Transverse colon (tissue), 4 donors: ENCODE results near the gene CKB. TPM values are rescaled to one million over a fixed set of nuclear protein-coding genes. Genes with fewer than 3 reads are reported as not detected.

Experiments
- DNase-seq: peaks from one replicate; pipeline ENCODE4 v3.0.0-alpha.2; 2019
- H3K27ac ChIP-seq, 4 donors: fragments of 200-600 bp; sonication (generic); 2 replicates each; pipeline ENCODE4 v1.5.1; 2016 to 2018; ENCODE audit warnings: inconsistent platforms in 4 of 4
- H3K27me3 ChIP-seq: fragments of 200-600 bp; sonication (generic); 2 replicates; pipeline ENCODE4 v1.5.1; 2017; ENCODE audit warnings: inconsistent platforms
- H3K36me3 ChIP-seq, 4 donors: fragments of 200-600 bp; sonication (generic); 2 replicates each; pipeline ENCODE4 v1.5.1; 2017 to 2019; ENCODE audit warnings: inconsistent platforms in 4 of 4
- H3K4me1 ChIP-seq, 4 donors: fragments of 200-600 bp; sonication (generic); 2 replicates each; pipeline ENCODE4 v1.5.1; 2017 to 2020; ENCODE audit warnings: inconsistent platforms in 4 of 4
- H3K4me3 ChIP-seq, 4 donors: fragments of 200-600 bp; sonication (generic); 1 replicate in 1 of 4; 2 replicates in 3 of 4; pipeline versions ENCODE4 v1.5.1 to v1.6.1; 2017 to 2019; ENCODE audit warnings: inconsistent platforms in 4 of 4
- H3K9me3 ChIP-seq, 2 donors: fragments of 200-600 bp; sonication (generic); 2 replicates each; pipeline ENCODE4 v1.5.1; 2017 to 2019; ENCODE audit warnings: inconsistent platforms in 2 of 2
- CTCF ChIP-seq, 5 experiments: fragments of 200-600 bp in 3 of 5; fragments of 450-650 bp in 2 of 5; sonication (generic) in 3 of 5; IDR thresholded peaks; 1 replicate in 2 of 5; 2 replicates in 3 of 5; pipeline ENCODE4 v1.5.1; 2016 to 2017; ENCODE audit warnings: antibody characterized with exemption in 5 of 5, inconsistent platforms in 3 of 5, mild to moderate bottlenecking in 2 of 5, moderate library complexity in 1 of 5
- EP300 ChIP-seq: sonication (generic); formaldehyde crosslinking; IDR thresholded peaks from one replicate; pipeline ENCODE4 v1.6.1; 2017; ENCODE audit warnings: antibody characterized with exemption, low read depth
- POLR2A ChIP-seq: fragments of 450-650 bp; IDR thresholded peaks from one replicate; pipeline ENCODE4 v1.6.1; 2016; ENCODE audit warnings: antibody characterized with exemption, mild to moderate bottlenecking, moderate library complexity
- POLR2AphosphoS5 ChIP-seq, 3 donors: sonication (generic); formaldehyde crosslinking; IDR thresholded peaks; one replicate each; pipeline ENCODE4 v1.6.1; 2016; ENCODE audit warnings: antibody characterized with exemption in 3 of 3
- WGBS, 2 donors: methylation state at CpG; one replicate each; pipeline ENCODE4 v1.1.5; 2018; ENCODE audit warnings: low coverage in 1 of 2; 5-methylcytosine and 5-hydroxymethylcytosine counted together
- in situ Hi-C, 4 donors: fragments of 200-750 bp; cut with MboI; loops; one replicate each; pipeline versions ENCODE4 v1.15.0 to v1.15.1; 2017; ENCODE audit warnings: low sequenced_read_pairs in 3 of 4, low pct_ligation_motif_present in 1 of 4, low pct_unique_long_range_greater_than_20kb in 1 of 4
- intact Hi-C: fragments of 100-400 bp; cut with DNase I; formaldehyde crosslinking; loops from one replicate; pipeline ENCODE4 v1.15.1; 2023; ENCODE audit warnings: low total_unique reads
- total RNA-seq, 4 donors: library from RNA; depleted of rRNA; stranded (reverse); fragments of >200 nt; gene quantifications; one replicate each; pipeline ENCODE4 v1.1.0, GENCODE V29; 2016

CKB gene
- total RNA-seq, 4 donors from 2014 or later: 504 to 5,877 (median 3,263) TPM

- Histone ChIP-seq H3K36me3 (no peaks in the 10 kb centered on the region), H3K27ac (peak overlapping the region; percentile 66 to 94 (median 86)), H3K4me3 (no peak overlapping the region), H3K4me1 (peaks cover 27 to 64% (median 45%) of the 10 kb centered on the region in 4 donors), H3K9me3 (no peaks in the 10 kb centered on the region), H3K27me3 (no peaks in the 10 kb centered on the region)
- no peak for DNase-seq
- in situ Hi-C loops (no loop called here), intact Hi-C loops (no loop called here)
- 88% methylated on average over 10 of the region's 22 CpGs; no CpG with 5 or more reads in 1 of the 2 donors for WGBS, 2 donors
- TF ChIP-seq EP300 (no peak), POLR2AphosphoS5 (IDR thresholded peaks at IDR 0.05) (no peak), POLR2A (no peak), CTCF (IDR thresholded peaks at IDR 0.05) (no peak)
Measured at GRCh38 chr14:103534576-103535061, 12.0 kb upstream of the CKB start.

- in situ Hi-C loops: no loop called here
- Histone ChIP-seq H3K4me3 (no peak overlapping the region), H3K4me1 (peaks cover 24 to 63% (median 42%) of the 10 kb centered on the region in 4 donors), H3K27me3 (no peaks in the 10 kb centered on the region), H3K36me3 (no peaks in the 10 kb centered on the region), H3K9me3 (no peaks in the 10 kb centered on the region), H3K27ac (peak overlapping the region; percentile 66 to 94 (median 86))
- no peak for DNase-seq
- TF ChIP-seq CTCF (IDR thresholded peaks at IDR 0.05): no peak
- 85% methylated on average over 23 of the region's 25 CpGs; no CpG with 5 or more reads in 1 of the 2 donors for WGBS, 2 donors
- intact Hi-C loops: no loop called here
Measured at GRCh38 chr14:103533999-103534575, 11.5 kb upstream of the CKB start.

GRCh38 chr14:103533137-103533998 is 10.7 kb upstream of the CKB start:
- 71% methylated on average over 21 of the region's 23 CpGs; no CpG with 5 or more reads in 1 of the 2 donors for WGBS, 2 donors
- no peaks in the 10 kb centered on the region for H3K27me3 ChIP-seq
- TF ChIP-seq POLR2AphosphoS5 (IDR thresholded peaks at IDR 0.05) (no peak), POLR2A (no peak), CTCF (IDR thresholded peaks at IDR 0.05) (no peak), EP300 (no peak)
- H3K9me3 ChIP-seq: no peaks in the 10 kb centered on the region
- DNase-seq: no peak
- H3K4me3 ChIP-seq: peak overlapping the region in 1 of 4 donors; percentile 11
- peaks cover 21 to 60% (median 39%) of the 10 kb centered on the region in 4 donors for H3K4me1 ChIP-seq
- H3K27ac ChIP-seq: peak overlapping the region; percentile 66 to 94 (median 86)
- H3K36me3 ChIP-seq: no peaks in the 10 kb centered on the region
- intact Hi-C loops (no loop called here), in situ Hi-C loops (no loop called here)
